HG03520 (cell line): ENCODE data around the gene SDF4.
"Not testable (repeated sequence)": the region's sequence is repeated elsewhere in the genome, so short reads cannot be mapped to it uniquely, and the experiment has no call there.

Experiments used
- ATAC-seq: cut with Tn5 transposase; IDR thresholded peaks from one replicate; pipeline ENCODE4 v1.9.1; 2021; ENCODE audit warnings: mild to moderate bottlenecking, moderate library complexity; ENCODE audit not compliant: unreplicated experiment

SDF4 gene

DNA sequence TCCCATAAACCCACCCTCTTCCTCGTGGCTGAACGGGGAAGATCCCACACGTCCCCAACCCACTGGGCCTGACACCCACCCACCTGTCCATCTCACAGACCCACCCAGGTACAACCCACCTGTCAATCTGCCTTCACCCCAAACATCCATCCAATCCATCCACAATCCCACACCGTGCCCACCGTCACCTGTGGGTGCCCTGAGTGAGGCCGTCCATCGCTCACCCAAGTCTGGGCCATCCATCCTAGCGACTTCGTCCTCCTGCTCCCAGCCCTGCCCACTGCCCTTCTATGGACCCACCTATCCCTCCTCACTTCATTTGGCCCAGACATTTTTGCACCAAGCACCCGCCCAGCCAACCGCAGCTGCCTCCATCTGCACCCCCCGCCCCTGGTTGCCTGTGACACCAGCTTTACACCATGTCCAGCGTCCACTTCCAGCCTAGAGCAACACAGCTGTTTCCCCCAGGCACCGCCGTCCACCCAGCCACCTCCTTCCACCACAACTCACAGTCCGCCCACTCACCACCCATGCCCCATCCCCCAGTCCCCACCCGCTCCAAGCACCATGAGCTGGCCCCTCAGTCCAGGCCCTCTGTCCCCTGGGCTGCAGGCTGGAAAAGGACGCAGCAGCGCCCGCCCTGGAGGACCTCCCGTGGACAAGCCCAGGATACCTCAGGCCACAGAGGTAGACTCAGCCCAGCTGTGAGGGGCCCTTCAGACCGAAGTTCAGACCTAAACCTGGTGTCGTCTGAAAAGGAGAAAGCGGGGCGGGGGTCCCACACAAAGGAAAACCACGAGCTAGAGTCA is 50.5 kb downstream of the SDF4 start:
- no peak for ATAC-seq

DNA sequence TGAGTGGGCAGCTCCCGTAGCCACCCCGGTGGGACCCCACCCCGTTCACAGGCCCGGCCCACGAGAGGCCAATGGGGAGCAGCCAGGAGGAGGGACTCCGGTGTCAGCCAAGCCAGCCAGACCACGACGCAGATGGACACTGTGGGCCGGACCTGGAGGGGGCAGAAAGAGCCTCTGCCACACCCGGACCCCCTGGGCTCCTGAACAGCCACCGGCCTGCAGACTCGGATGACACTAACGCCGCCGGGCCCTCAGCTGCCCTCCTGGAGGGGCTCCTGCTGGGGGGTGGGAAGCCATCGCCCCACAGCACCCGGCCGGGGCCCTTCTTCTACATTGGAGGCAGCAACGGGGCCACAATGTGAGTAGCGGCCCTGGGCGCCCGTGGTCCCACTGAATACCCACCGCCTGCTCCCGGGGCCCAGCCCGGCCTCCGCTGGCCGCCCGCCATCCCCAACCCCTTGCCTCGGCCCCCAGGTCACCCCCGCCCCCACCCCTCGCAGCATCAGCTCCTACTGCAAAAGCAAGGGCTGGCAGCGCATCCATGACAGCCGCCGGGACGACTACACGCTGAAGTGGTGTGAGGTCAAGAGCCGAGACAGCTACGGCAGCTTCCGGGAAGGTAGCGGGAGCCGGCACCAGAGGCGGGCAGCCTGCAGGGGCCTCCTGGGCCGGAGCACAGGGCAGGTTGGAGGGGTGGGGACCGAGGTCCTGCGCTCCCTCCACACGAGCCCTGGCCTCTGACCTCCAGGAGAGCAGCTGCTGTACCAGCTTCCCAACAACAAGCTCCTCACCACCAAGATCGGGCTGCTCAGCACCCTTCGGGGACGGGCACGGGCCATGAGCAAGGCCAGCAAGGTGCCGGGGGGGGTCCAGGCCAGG is 51.6 kb downstream of the SDF4 start:
- ATAC-seq, result no peak

DNA sequence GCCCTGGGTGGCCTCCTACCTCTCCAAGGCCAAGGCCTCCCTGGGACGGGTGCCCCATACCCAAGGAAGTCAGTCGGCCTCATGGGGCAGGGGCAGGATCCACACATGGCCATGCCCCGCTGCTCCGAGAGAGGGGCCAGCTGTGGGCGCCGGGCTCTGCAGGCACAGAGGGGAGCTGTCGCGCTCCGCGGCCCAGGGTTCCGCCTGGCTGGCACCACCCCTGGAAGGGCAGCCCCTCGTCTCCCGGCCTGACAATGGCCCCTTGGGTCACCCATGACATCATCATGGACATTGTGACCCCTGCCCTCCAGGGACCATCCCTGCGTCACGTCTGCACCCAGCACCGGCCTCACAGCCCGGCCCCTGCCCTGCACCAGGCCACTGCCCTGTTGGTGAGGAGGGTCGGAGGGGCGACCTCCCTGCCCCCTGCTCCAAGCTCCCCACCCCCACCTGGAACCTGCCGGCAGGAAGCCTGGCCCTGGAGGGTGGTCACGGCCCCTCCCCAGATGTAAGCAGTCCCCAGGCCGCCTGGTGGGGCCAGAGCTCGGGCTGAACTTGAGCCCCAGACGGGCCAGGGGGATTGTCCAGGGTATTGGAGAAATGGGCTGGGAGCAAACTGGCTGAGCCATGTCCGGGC is 52.3 kb downstream of the SDF4 start:
- no peak for ATAC-seq

DNA sequence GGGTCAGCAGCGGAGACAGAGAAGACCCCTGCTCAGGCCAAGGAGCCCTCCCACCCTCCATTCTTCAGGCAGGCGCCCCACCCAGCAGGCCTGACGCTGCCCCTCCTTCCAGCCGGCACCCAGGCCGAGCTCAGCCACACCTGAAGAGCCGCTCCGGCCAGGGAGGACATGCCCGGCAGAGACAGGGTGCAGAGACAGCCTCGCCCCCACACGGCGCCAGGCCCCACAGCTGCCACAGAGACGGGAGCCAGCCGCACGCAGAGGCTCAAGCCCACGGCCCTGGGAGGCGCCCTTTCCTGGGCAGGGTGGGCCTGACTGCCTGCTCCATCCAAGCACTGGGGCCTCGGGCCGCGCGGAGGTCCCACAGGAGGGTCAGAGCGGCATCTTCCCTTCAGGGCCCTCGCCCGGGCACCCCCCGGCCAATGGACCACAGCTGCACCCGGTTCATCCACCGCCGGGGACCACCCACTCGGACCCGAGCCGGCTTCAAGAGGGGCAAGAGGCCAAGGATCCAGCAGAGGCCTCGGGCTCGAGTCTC is 52.9 kb downstream of the SDF4 start:
- ATAC-seq, result no peak

DNA sequence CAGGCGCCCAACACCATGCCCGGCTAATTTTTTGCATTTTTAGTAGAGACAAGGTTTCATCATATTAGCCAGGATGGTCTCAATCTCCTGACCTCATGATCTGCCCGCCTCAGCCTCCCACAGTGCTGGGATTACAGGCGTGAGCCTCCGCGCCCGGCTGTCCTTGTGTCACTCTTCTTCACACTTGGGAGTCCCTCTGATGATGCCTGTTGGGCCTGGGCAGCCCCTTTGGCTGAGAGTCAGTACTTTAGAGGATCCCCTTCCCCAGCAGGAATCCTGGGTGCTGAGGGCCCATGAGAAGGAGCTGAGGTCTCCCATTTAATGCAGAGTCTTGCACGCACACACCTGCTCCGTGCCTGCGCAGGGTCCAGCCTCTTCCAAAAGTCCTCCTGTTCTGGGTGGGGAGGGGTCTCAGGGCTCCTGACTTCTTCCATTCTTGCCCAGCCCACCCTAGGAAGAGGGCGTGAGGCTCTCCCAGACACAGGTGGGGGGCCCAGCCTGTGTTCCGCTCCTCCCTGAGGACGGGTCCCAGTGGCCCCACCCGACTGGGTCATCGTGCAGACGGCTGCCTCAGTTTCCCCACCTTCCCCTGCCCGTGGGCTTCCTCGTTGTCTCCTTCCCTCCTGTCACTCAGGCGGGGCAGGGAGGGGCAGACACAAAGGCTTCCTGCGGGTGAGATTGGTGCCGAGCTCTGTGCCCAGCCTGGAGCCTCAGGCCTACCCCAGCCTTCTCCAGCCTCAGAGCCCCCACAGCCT is 54.2 kb downstream of the SDF4 start:
- no peak for ATAC-seq

DNA sequence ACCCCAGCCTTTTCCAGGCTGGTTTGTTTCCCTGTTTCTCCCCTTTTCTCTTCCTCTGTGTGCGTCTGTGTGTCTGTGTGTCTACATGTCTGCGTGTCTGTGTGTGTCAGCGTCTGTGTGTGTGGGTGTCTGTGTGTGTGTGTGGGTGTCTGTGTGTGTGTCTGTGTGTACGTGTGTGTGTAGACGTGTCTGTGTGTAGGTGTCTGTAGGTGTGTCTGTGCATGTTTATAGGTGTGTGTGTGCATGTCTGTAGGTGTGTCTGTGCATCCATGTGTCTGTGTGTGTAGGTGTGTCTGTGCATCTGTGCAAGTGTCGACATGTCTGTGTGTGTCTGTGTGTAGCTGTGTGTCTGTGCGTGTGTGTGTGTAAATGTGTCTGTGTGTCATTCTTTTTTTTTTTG is 54.9 kb downstream of the SDF4 start:
- no peak for ATAC-seq

DNA sequence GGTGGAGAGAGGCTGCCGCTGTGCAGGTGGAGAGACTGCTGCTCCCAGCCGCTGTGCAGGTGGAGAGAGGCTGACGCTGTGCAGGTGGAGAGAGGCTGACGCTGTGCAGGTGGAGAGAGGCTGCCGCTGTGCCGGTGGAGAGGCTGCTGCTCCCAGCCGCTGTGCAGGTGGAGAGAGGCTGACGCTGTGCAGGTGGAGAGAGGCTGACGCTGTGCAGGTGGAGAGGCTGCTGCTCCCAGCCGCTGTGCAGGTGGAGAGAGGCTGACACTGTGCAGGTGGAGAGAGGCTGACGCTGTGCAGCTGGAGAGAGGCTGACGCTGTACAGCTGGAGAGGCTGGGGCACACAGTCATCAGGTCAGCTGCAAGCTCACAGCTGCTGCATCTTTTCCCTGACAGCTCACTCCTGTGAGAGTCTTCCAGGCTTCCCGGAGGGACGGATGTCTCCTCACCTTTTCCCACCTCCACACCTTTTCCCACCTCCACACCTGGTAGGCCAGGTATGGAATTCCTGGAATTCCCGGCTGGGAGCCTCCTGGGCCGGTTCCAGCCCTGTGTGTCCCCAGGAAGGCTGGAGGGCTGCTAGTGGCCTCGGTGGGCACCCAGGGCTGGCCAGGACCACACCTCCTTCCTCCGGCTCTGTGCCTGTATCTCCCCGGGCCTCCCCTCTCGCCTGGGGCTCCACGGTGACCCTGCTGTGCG is 55.6 kb downstream of the SDF4 start:
- not testable (repeated sequence) for ATAC-seq

DNA sequence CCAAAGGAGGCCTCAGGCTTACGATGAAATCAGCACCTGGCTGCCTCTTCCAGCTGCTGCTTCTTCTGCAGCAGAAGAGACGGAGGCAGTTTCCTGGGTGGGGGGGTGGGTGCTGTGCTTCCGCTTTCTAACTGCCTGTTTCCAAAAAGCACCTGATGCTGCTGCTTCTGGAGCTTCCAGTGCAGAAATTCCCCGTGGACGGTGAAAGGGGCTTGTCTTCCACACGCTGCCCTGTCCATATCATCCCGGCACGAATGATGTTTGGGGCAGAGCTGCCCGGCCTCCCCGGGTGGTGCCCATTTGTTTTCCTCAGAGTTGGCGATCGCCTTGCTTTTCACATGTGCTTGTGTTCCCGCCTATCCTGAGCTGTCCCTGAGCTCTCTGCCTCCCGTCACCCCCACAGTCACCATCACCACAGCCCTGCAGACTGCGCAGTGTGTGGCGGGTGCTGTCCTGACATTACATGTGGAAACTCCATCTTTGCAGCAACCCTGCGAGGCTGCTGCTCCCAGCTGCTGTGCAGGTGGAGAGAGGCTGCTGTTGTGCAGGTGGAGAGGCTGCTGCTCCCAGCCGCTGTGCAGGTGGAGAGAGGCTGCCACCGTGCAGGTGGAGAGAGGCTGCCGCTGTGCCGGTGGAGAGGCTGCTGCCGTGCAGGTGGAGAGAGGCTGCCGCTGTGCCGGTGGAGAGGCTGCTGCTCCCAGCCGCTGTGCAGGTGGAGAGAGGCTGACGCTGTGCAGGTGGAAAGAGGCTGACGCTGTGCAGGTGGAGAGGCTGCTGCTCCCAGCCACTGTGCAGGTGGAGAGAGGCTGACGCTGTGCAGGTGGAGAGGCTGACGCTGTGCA is 56.4 kb downstream of the SDF4 start:
- ATAC-seq, result no peak

DNA sequence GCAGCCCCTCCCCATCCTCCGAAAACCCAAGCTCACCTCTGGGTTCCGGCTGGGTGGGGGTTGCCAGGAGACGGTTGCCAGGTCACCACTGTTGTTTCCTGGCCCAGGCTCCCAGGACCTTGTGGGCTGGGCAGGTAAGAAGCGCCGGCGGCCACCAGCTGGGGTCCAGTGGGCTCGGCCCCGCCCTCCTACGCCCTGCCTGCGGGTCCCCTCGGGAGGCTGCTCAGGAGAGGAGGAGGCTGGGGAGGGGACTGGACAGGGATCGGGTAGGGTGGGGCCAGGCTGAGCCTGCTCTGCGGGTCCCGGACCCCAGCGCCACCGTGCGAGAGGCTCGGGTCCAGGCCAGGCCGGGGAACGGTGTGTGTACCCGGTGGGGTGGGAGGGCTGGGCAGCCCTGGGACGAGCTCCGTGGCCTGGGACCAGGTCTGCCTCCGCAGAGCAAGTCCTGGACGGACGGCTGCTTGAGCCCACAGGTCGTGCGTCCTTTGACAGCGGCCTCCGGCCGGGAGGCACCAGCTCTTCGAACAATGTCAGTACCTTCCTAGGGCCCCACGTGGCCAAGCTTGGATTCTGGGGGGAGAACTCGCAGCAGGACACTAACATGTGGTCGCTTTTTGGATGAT is 57.9 kb downstream of the SDF4 start, which contains the start of gene TTLL10:
Gene TTLL10 (plus strand): TSS at position 88 of the 623 bp plus-strand sequence. CDS start 5,336 bp downstream, outside the sequence.
- no peak for ATAC-seq

DNA sequence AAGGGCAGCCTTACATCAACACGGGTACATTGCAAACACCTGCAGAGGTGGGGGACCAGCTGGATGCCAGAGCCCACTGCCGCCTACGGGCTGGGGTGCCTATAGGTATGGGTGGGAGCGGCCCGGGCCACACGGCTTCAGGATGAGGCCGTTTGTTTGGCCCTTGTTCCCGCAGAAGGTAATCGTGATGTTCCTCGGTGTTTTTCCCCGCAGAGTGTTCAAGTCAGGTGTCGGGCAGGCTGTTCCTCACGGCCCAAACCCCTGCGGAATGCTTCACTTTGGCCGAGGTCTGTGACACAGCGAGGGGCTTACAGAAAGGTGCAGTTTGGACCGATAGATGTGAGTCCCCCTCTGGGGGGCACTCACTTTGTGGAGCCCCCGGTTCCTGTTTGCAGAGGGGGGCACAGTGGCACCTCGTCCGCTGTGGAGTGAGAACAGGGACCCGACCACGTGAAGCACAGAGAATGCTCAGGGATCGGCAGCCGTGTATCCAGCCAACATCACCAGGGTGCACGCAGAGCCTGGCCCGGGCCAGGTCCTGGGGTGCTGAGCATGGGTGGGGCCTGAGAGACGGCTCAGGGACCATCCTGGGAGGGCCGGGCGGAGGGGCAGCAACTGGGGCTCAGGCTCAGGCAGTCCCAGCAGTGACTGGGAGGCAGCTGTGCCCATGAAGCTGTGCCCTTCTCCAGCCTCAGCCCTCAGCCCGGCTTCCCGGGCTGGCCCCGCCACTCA is 58.6 kb downstream of the SDF4 start:
- no peak for ATAC-seq

DNA sequence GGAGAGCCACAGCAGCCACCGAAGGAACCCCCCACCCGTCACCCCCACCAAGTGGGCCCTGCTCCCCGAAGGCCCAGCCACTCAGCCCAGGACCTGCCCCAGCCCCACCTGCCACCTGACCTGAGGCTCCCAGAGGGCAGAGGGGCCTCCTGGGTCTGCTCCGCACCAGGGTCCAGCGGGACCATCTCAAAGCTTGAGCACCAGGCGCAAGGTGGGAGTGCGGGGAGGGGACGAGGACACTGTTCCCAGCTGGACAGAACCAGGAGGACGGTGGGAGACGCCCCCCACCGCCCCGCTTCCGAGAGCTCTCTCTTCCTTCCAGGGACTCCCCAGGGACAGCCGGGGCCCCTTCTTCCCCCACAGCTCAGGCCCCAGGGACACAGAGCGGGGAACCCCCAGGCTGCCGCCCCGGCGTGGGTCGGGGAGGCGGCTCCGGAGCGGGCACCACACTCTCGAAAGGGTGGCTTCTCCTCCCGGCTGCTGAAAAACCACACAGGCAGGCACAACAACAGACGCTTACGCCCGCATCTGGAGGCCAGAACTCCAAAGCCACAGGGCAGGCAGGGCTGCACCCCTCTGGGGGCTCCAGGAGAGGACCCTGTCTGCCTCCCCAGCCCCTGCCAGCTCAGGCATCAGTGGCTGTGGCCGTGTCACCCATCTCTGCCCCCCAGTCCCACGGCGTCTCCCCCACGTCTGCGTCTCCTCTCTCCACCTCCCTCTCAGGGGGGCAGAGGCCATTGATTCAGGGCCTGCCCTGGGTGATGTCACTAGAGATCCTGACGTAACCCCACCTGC is 60.1 kb downstream of the SDF4 start:
- no peak for ATAC-seq

DNA sequence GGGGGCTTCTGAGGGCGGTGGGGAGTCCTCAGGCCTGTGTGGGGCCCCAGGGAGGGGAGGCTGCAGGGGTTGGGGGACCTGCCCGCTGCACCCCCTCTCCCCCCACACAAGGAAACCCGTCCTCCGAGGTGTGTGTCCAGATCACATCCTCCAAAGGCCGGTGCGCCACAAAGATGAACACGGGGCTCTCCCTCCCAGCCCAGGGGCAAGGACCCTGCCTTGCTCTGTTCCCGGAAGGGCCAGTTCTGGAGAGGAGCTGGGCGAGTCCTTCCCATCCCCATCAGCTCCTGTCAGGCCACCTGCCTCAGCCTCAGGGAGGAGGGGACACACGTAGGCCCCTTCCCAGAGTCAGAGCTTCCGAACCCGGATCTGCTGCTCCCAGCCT is 60.6 kb downstream of the SDF4 start:
- ATAC-seq, result no peak

DNA sequence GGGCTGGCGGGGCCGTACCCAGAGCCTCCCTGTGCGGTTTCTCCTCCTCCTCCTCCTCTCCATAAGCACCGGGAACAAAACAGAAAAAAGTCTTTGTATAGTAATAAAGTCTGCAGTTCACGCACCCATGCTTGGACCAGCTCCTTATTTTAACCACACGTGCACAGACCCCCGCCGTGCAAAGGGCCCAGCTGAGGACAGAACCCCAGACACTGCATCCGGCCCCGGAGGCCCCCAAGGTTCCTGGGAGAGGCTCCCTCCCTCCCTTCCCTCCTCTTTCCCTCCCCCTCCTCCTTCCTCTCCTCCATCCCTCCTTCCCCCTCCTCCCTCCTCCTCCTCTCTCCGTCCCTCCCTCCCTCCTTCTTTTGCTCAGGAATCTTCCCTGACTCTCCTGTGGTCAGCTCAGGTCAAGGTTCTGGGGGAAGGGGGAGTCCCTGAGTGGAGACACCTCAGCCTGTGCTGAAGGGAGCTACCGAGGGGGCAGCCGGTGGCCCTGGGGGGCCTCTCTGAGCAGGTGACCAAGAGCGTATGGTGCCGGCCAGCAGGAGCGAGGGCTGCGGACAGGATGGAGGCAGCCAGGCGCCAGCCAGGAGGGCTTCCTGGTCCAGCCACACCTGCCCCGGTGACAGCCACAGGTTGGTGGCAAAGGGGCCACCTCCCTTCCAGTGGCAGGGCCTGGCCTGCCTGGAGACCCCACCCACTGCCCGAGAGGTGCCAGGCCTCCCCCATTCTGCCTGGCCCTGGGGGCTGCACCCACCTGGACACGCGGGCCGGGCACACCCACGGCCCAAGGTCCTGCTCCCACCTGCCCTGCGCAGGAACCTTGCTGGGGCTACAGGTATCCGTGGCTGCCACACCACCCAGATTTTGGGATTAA is 61.3 kb downstream of the SDF4 start:
- no peak for ATAC-seq

DNA sequence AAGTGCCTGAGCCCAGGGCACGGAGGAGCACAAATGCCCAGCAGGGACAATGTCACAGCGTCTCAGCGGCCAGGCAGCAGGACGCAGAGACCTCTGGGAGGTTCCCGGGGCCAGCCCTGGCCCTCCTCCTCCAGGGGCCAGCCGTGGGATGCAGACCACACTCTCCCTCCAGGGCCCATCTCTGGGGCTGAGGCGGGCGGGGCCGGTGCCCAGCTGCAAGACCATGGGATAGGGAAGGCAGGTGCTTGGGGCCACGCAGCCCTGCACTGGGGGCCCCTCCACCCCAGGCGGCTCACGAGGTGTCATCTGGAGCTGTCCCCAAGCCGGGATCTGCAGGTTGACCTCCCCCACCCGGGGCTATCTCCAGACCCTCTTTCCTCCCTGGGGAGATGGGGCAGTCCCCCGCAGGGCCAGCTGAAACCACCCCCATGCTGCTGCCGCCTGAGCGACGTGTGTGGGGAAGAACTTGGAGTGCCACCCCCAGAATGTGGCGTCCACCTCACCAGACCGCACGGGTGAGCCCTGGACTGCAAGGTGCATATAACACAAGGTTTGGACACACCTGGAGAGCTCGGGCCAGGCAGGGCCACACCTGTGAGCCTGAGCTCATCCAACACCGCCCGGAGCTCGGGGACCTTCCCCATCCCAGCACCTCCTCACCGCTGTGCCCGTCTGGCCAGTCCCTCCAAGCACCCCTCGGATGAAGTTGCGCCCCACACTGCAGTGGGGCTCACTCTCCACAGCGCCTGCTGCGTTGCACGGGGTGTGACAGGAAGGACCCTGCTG is 62.2 kb downstream of the SDF4 start:
- no peak for ATAC-seq
